NOMO-1 treated with DMSO at 0.1 percent for 48 hours (cell line): ENCODE data around the gene CACNA1H.
"Not testable (repeated sequence)": the region's sequence is repeated elsewhere in the genome, so short reads cannot be mapped to it uniquely, and the experiment has no call there.

Experiments used
- DNase-seq: peaks from one replicate; lab custom pipeline; 2025; ENCODE audit not compliant: unreplicated experiment; lab: John Stamatoyannopoulos, UW

Gene CACNA1H

DNA sequence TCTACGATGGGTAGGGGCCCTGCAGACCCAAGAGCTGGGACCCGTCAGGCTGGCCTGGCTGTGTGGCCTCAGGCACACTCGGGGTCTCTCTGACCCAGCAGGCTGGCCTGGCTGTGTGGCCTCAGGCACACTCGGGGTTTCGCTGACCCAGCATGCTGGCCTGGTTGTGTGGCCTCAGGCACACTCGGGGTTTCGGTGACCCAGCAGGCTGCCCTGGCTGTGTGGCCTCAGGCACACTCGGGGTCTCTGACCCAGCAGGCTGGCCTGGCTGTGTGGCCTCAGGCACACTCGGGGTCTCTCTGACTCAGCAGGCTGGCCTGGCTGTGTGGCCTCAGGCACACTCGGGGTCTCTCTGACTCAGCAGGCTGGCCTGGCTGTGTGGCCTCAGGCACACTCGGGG, 37.9 kb downstream of the CACNA1H start:
- not testable (repeated sequence) for DNase-seq

DNA sequence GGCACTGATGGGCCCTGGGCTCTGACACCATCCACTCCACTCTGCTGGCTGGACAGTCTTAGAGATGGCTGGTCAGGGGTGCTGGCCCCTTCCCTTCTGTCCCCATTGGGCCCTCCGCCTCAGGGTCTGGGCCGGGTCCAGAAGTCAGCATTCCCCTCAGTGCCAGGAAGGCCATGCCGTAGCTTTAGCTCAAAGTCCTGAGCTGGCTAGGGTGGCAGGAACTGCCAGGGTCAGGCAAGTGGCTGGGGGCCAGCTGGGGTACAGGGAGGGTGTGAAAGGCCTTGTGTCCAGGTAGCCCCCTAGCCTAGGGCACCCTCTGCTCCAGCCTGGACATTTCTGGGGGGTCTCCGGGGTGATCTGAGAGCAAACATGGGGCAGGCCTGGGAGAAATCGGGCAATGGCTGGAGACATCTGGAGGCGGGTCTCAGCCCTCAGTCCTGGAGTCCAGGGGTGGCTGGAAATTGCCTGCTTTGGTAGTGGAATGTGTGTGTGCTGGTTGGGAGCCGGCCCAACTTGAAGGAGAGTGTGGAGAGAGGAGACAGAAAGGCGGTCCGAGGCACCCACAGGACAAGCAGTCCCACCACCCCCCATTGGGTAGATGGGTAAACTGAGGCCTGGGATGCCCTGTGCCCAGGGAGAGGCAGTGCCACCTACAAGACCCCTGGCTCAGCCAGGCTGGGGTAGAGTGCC, 39.6 kb downstream of the CACNA1H start:
- no peak for DNase-seq

DNA sequence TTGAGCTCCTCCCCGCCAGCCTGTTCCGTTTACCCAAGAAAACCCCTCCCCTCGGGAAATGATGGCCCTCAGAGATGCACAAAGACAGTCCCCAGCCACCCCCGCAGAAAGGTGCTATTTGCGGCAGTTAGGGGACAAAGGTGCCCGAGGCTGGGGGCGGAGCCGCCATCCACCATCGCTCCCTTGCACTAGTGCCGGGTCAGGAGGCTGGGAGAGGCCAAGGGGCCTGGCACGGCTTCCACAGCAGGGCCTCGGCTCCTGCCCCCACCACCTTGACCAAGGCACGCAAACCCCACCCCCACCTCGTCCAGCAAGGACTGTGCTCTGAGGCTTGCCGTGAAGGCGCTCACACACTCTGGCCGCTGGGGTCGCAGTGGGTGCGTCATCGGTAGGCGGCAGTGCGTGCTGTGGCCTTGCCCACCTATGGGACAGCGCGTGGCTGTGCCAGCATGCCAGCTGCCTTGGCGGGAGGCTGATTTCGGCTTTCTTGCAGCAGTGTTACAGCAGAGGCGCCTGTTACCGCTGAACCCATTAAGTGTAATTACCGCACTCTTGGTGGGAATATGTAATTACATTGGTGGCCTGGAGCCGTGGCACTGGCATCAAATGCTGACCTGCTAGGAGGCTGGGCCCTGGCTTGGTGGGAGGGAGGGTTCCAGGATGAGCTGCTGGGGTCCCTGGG, 40.4 kb downstream of the CACNA1H start:
- no peak for DNase-seq

DNA sequence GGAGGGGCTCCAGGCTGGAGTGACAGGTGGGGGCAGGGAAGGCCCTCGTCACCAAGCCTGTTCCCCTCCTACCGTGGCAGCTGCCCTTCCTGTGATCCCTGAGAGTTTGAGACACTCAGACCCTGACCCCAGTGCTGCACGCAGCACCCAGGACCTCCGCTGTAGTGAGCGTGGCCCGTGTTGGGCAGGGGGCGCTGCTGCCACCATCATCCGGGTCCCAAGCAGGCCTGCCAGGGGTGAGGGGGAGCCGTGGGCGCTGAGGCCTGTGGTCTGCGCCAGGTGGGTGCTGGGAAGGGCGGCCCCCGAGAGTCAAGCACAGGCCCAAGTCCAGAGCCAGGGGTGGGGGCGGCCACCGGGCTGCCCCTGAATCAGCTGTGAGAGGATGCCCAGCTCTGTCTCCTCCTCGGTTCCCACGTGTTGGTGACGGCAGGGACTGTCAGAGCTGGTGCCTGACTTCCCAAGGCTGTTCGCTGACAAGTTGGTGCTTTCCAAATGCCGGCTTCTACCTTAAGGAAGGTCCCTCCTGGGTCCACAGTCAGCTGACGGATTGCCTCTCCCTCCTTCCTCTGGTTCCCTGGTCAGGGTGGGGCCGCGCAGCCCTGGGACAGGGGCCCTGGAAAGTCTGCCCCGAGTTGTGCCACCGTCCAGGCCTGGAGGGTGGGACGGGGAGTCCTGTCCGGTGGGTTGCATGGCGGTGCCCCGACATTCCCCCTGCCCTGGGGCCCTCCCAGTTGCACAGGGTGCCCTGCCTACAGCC, 41.1 kb downstream of the CACNA1H start:
- no peak for DNase-seq

DNA sequence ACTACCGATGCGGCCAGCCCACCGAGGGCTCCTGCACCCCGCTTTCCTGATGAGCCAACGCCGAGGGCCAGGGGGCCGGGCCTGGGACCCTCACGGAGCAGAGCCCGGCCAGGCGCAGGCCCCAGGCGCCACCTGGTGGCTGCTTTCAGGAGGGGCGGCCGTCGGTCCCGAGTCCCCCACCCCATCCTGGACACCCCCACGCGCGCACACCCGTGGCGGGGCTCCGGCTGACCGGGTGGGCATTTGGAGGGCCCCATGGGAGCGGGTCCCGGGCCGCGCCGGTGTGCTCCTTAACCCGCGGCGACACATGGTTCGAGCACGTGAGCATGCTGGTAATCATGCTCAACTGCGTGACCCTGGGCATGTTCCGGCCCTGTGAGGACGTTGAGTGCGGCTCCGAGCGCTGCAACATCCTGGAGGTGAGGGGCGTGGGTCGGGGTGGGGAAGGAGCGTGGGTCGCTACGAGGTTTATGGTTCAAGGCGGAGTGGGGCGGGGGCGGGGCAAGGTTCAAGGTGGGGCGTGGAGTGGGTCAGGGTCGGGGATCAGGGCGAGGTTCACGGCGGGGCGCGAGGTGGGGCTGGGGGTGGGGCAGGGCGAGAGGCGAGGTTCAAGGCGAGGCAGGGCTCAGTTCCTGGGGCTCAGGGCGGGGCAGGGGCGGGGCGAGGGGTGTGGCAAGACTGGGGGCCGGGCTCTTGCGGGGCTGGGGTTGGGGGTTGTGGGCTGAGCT, 41.9 kb downstream of the CACNA1H start:
- no peak for DNase-seq

DNA sequence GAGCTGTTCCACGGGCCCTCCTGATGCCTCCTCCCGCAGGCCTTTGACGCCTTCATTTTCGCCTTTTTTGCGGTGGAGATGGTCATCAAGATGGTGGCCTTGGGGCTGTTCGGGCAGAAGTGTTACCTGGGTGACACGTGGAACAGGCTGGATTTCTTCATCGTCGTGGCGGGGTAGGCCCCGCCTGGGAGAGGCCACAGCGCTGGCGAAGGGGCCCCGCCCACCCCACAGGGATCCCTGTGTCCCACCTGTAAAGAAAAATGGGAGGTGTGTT, 42.4 kb downstream of the CACNA1H start:
- no peak for DNase-seq

DNA sequence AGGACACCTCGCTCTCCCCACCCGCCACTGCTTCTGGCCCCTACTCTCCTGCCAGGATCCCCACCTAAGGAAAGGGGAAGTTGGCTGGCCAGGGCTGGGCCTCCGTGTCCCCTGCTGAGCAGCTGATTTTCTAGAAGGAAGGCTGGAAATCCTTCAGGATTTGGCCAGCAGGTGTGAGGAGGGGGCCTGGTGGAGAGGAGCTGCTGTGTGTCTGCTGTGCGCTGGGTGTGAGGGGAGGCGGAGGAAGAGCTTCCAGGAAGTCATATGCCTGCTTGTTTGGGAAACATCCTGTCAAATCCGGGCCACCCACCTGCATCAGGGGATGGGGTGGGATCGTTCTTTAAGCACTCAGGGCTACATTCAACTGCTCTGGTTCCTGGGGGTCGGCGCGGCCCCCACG, 43.6 kb downstream of the CACNA1H start:
- no peak for DNase-seq

DNA sequence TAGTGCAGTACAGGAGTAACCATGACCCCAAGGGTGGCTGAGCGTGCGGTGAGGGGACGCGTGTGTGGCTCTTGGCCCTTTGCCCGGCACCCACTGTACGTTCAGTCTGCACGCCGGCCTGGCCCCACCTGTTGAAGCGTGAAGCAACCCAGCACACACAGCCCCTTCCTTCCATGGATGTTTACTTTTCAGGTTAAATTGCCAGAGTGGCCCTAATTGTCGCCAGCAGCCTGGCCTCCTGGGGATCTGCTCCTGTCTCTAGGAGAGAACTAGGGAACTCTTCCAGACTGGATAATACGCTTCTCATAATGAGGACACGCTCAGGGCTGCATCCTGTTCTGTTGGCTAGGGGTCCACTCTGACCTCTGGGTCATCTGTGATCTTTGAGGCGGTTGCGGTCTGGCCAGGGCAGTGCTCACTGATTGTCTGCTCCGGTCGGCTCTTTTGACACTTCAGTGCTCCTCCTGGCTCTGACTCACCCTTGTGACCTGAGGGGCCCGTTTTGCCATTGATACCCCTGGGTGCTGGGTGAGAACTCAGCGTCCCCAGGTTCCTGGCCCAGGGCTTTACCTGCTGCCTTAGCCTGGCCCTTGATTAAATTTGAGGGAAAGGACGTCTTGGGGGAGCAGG, 44.4 kb downstream of the CACNA1H start:
- DNase-seq: no peak

DNA sequence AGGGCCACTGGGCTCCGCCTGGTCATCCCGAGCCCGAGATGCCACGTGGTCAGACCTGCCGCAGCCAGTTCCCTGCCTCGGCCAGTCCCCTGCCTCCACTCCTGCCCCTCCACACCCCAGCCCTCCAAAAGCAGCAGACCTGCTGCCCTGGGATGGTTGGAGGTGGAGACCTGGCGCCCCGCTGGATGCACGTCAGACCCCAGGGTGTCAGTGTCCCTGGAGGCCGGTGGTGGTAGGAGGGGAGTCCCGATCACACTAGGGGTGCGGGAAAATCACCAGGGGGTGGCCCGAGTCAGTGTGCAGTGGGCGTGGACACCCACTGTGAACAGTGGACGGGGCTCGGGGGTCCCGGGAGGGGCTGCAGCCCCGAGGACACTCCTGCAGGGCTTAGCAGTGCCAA, 45.3 kb downstream of the CACNA1H start:
- no peak for DNase-seq

DNA sequence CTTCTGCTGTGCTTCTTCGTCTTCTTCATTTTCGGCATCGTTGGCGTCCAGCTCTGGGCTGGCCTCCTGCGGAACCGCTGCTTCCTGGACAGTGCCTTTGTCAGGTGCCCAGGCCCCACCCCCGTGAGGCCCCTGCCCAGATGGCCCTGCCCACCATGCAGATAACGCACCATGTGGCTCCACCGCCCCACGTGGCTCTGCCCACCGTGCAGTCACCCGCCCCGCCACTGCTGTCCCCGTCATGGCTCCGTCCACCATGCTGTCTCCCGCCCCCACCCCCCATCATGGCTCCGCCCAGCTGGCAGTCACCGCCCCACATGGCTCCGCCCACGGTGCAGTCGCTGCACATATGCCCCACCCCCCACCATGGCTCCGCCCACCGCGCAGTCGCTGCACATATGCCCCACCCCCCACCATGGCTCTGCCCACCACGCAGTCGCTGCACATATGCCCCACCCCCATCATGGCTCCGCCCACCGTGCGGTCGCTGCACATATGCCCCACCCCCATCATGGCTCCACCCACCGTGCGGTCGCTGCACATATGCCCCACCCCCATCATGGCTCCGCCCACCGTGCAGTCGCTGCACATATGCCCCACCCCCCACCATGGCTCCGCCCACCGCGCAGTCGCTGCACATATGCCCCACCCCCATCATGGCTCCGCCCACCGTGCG, 45.9 kb downstream of the CACNA1H start:
- not testable (repeated sequence) for DNase-seq

DNA sequence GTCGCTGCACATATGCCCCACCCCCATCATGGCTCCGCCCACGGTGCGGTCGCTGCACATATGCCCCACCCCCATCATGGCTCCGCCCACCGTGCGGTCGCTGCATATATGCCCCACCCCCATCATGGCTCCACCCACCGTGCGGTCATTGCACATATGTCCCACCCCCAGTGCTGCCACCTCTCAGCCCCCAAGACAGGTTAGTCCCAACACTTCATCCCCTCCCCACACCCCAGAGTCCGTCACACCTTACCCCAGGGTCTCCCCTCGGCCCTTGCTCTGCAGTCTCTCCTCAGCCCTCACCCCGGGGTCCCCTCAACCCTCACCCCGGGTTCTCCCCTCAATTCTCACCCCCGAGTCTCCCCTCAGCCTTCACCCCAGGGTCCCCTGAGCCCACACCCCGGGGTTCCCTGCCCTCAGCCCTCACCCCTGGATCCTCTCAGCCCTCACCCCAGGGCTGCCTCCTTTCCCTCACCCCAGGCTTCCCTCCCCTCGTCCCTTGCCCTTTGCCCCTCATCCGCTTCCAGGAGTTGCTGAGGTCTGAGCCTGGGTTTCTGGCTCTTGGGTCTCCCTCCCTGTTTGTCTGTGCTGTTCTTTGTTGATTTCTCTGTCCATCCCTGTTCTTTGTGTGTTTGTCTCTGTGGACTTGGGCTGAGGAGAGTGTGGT, 46.6 kb downstream of the CACNA1H start:
- DNase-seq: no peak

DNA sequence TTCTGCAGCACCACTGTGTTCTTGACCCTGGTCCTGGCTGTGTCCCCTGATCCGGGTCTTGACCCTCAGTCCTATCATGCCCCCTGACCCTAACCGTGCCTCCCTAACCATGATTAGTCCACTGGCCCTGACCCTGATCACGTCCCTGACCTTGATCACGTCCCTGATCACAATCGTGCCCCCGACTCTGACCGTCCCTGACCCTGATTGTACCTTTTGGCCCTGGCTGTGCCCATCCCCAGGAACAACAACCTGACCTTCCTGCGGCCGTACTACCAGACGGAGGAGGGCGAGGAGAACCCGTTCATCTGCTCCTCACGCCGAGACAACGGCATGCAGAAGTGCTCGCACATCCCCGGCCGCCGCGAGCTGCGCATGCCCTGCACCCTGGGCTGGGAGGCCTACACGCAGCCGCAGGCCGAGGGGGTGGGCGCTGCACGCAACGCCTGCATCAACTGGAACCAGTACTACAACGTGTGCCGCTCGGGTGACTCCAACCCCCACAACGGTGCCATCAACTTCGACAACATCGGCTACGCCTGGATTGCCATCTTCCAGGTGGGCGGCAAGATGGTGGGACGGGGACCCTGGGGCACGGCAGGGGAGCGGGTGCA, 47.2 kb downstream of the CACNA1H start:
- no peak for DNase-seq

DNA sequence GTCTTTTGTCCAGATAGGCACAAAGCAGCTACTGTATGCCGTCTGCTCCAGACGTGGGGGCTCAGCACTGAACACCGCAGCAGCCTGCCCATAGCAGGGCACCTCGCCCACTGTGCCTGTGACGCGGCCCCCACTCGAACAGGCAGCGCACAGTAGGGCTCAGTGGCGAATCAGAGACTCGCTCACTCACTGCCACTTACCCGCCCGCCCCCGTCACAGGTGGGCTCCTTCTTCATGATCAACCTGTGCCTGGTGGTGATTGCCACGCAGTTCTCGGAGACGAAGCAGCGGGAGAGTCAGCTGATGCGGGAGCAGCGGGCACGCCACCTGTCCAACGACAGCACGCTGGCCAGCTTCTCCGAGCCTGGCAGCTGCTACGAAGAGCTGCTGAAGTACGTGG, 48.5 kb downstream of the CACNA1H start:
- DNase-seq: no peak

DNA sequence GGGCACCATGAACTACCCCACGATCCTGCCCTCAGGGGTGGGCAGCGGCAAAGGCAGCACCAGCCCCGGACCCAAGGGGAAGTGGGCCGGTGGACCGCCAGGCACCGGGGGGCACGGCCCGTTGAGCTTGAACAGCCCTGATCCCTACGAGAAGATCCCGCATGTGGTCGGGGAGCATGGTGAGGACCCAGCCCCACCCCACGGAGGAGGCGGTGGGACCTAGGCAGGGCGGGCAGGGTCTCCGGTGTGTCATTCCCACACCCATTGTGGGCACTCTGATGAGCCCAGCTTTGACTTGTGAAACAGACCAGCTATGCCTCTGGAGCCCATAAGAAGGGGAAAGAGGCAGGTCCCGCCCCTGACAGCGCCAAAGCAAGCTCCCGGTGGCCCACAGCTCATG, 49.4 kb downstream of the CACNA1H start:
- DNase-seq: no peak

DNA sequence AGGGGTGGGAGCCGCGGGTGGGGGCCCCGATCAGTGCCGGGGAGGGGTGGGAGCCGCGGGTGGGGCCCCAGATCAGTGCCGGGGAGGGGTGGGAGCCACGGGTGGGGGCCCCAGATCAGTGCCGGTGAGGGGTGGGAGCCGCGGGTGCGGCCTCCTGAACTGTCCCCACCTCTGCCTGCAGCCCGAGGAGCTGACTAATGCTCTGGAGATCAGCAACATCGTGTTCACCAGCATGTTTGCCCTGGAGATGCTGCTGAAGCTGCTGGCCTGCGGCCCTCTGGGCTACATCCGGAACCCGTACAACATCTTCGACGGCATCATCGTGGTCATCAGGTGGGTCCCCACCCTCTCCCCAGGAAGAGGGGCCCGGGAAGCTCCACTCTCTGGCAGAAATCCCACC, 52.0 kb downstream of the CACNA1H start:
- DNase-seq: no peak

DNA sequence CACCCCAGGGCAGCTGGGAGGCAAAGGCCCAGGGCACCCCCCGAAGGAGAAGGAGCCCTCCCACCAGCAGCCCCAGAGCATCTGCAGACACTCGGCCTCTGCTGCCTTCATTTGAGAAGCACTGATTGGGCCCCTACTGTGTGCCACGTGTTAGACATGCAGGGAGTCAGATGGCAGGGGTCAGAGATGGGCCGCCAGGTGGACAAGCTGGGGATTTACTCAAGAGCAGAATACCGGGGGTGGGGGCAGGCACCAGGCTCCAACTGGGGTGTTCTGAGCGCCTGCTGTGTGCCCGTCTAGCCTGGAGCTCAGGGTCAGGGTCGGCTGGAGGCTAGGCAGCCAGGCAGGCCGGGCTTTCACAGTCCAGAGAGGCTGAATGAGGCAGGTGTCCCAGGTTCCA, 53.4 kb downstream of the CACNA1H start:
- no peak for DNase-seq

DNA sequence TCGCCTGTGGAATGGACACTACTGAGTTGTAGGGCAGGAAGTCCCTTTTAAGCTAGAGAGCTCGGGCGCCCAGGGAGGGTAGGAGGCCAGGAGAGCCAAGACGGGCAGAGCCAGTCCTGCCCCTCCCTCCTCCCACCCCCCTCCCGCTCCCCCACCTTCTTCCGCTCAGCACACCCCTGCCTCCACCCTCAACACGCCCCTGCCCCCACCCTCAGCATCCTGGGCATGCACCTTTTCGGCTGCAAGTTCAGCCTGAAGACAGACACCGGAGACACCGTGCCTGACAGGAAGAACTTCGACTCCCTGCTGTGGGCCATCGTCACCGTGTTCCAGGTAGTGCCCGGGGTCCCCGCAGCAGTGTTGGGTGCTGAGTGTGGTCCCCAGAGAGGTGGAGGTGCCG, 53.9 kb downstream of the CACNA1H start:
- no peak for DNase-seq

DNA sequence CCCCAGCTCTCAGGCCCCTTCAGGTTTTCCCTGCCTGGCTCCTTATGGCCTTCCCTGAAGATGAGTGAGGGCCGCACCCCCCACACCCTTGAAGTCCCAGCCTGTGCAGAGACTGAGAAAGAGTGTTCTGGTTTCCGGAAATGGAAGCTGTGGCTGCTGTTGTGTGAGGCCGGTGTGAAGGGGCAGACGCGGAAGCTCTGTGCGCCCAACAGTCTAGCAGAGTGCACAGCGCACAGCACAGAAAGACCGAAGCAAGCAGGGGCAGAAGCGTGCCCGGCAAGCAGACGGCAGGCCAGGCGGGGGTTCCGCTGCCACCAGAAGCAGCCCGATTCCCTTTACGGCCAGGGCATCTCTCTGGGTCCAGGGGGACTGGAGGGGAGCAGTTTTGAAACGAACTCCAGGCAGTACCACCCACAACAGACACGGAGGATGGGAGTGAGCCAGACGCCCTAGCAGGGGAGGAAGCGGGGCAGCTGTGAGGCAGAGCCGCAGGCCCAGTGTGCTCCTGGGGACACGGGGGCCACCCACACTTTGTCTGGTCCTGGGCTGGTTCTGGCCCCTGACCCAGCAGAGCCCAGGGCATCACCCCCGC, 55.4 kb downstream of the CACNA1H start:
- DNase-seq: peak; percentile 9

DNA sequence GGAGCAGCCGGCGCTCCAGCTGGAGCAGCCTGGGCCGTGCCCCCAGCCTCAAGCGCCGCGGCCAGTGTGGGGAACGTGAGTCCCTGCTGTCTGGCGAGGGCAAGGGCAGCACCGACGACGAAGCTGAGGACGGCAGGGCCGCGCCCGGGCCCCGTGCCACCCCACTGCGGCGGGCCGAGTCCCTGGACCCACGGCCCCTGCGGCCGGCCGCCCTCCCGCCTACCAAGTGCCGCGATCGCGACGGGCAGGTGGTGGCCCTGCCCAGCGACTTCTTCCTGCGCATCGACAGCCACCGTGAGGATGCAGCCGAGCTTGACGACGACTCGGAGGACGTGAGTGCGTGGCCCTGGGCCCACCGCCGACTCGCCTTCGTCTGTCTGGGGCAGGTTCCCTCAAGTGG, 56.2 kb downstream of the CACNA1H start:
- no peak for DNase-seq
